ENCODE data around the gene SRPRA.

SRPRA gene

GRCh38 chr11:126268708-126269579 lies at the start of gene SRPRA, which contains the start of gene FOXRED1:
SRPRA (minus strand) TSS chr11:126268895; CDS start chr11:126268804, 91 bp downstream.
FOXRED1 (plus strand) TSS chr11:126269154; CDS start chr11:126269207, 53 bp downstream.
- DNase-seq (ENCODE audit: low read depth, low spot score) = peak; percentile 87
- H3K4me3 ChIP-seq = peak within 1 kb of the TSS; percentile 85
- H3K27ac ChIP-seq = peak within 1 kb of the TSS; percentile 67
- H3K36me3 ChIP-seq (ENCODE audit: insufficient read depth, low read length) = peaks cover 39% of the 10 kb centered on the region
- peak within 1 kb of the TSS; percentile 90 for H3K9ac ChIP-seq (ENCODE audit: insufficient read length)
- H3K9me3 ChIP-seq (ENCODE audit: low read depth, low read length) = no peaks in the 10 kb centered on the region
- TF ChIP-seq FOXP2 (optimal IDR thresholded peaks at IDR 0.05; ENCODE audit: control extremely low read depth, extremely low read length, insufficient read depth) (no peak), POLR2AphosphoS5 (IDR thresholded peaks at IDR 0.05; ENCODE audit: borderline replicate concordance, low read depth, low read length) (peak; percentile 83), EZH2 (IDR thresholded peaks at IDR 0.05) (no peak)

GRCh38 chr11:126317756-126318573 lies 49.3 kb upstream of the SRPRA start:
- TF ChIP-seq EZH2 (IDR thresholded peaks at IDR 0.05) (no peak), FOXP2 (optimal IDR thresholded peaks at IDR 0.05; ENCODE audit: control extremely low read depth, extremely low read length, insufficient read depth) (no peak), POLR2AphosphoS5 (IDR thresholded peaks at IDR 0.05; ENCODE audit: borderline replicate concordance, low read depth, low read length) (no peak)
- DNase-seq (ENCODE audit: low read depth, low spot score) = no peak
- Histone ChIP-seq H3K36me3 (ENCODE audit: insufficient read depth, low read length) (peaks cover 6% of the 10 kb centered on the region; the same call in 1 of the 2 replicates), H3K9ac (ENCODE audit: insufficient read length) (no peak overlapping the region), H3K9me3 (ENCODE audit: low read depth, low read length) (no peaks in the 10 kb centered on the region), H3K27ac (peak overlapping the region; percentile 72), H3K4me3 (0 out of 2 replicates have a peak overlapping the region, but pooled peaks have one; percentile 12)

- no peak for TF ChIP-seq POLR2AphosphoS5 (IDR thresholded peaks at IDR 0.05; ENCODE audit: borderline replicate concordance, low read depth, low read length)
- no peak for TF ChIP-seq EZH2 (IDR thresholded peaks at IDR 0.05)
- TF ChIP-seq FOXP2 (optimal IDR thresholded peaks at IDR 0.05; ENCODE audit: control extremely low read depth, extremely low read length, insufficient read depth) = no peak
- no peak overlapping the region for H3K4me3 ChIP-seq
- H3K9me3 ChIP-seq (ENCODE audit: low read depth, low read length) = no peaks in the 10 kb centered on the region
- no peak overlapping the region for H3K9ac ChIP-seq (ENCODE audit: insufficient read length)
- DNase-seq (ENCODE audit: low read depth, low spot score) = no peak
- H3K27ac ChIP-seq = no peak overlapping the region
- H3K36me3 ChIP-seq (ENCODE audit: insufficient read depth, low read length) = peaks cover 6% of the 10 kb centered on the region; the same call in 1 of the 2 replicates
These were observed 48.7 kb upstream of the SRPRA start for GRCh38 chr11:126317432-126317755.

- no peaks in the 10 kb centered on the region for H3K9me3 ChIP-seq (ENCODE audit: low read depth, low read length)
- H3K27ac ChIP-seq = no peak overlapping the region
- H3K9ac ChIP-seq (ENCODE audit: insufficient read length) = no peak overlapping the region
- peaks cover 6% of the 10 kb centered on the region; the same call in 1 of the 2 replicates for H3K36me3 ChIP-seq (ENCODE audit: insufficient read depth, low read length)
- no peak for TF ChIP-seq FOXP2 (optimal IDR thresholded peaks at IDR 0.05; ENCODE audit: control extremely low read depth, extremely low read length, insufficient read depth)
- no peak for TF ChIP-seq POLR2AphosphoS5 (IDR thresholded peaks at IDR 0.05; ENCODE audit: borderline replicate concordance, low read depth, low read length)
- TF ChIP-seq EZH2 (IDR thresholded peaks at IDR 0.05) = no peak
- DNase-seq (ENCODE audit: low read depth, low spot score) = no peak
- no peak overlapping the region for H3K4me3 ChIP-seq
These were observed 45.1 kb upstream of the SRPRA start for GRCh38 chr11:126313826-126314225.

GRCh38 chr11:126312961-126313360 lies 44.3 kb upstream of the SRPRA start:
- peaks cover 6% of the 10 kb centered on the region; the same call in 1 of the 2 replicates for H3K36me3 ChIP-seq (ENCODE audit: insufficient read depth, low read length)
- TF ChIP-seq FOXP2 (optimal IDR thresholded peaks at IDR 0.05; ENCODE audit: control extremely low read depth, extremely low read length, insufficient read depth) (no peak), POLR2AphosphoS5 (IDR thresholded peaks at IDR 0.05; ENCODE audit: borderline replicate concordance, low read depth, low read length) (no peak), EZH2 (IDR thresholded peaks at IDR 0.05) (no peak)
- H3K27ac ChIP-seq = no peak overlapping the region
- H3K4me3 ChIP-seq = no peak overlapping the region
- no peak for DNase-seq (ENCODE audit: low read depth, low spot score)
- H3K9ac ChIP-seq (ENCODE audit: insufficient read length) = no peak overlapping the region
- no peaks in the 10 kb centered on the region for H3K9me3 ChIP-seq (ENCODE audit: low read depth, low read length)

GRCh38 chr11:126311401-126312291 lies 43.0 kb upstream of the SRPRA start:
- H3K9ac ChIP-seq (ENCODE audit: insufficient read length) = no peak overlapping the region
- no peak for DNase-seq (ENCODE audit: low read depth, low spot score)
- H3K27ac ChIP-seq = no peak overlapping the region
- H3K4me3 ChIP-seq = no peak overlapping the region
- no peak for TF ChIP-seq FOXP2 (optimal IDR thresholded peaks at IDR 0.05; ENCODE audit: control extremely low read depth, extremely low read length, insufficient read depth)
- no peak for TF ChIP-seq POLR2AphosphoS5 (IDR thresholded peaks at IDR 0.05; ENCODE audit: borderline replicate concordance, low read depth, low read length)
- no peak for TF ChIP-seq EZH2 (IDR thresholded peaks at IDR 0.05)
- peaks cover 6% of the 10 kb centered on the region; the same call in 1 of the 2 replicates for H3K36me3 ChIP-seq (ENCODE audit: insufficient read depth, low read length)
- H3K9me3 ChIP-seq (ENCODE audit: low read depth, low read length) = no peaks in the 10 kb centered on the region

- DNase-seq (ENCODE audit: low read depth, low spot score) = no peak
- no peak overlapping the region for H3K4me3 ChIP-seq
- H3K9ac ChIP-seq (ENCODE audit: insufficient read length) = no peak overlapping the region
- H3K36me3 ChIP-seq (ENCODE audit: insufficient read depth, low read length) = peaks cover 6% of the 10 kb centered on the region; the same call in 1 of the 2 replicates
- no peaks in the 10 kb centered on the region for H3K9me3 ChIP-seq (ENCODE audit: low read depth, low read length)
- TF ChIP-seq FOXP2 (optimal IDR thresholded peaks at IDR 0.05; ENCODE audit: control extremely low read depth, extremely low read length, insufficient read depth) (no peak), EZH2 (IDR thresholded peaks at IDR 0.05) (no peak), POLR2AphosphoS5 (IDR thresholded peaks at IDR 0.05; ENCODE audit: borderline replicate concordance, low read depth, low read length) (no peak)
- no peak overlapping the region for H3K27ac ChIP-seq
These were observed 42.3 kb upstream of the SRPRA start for GRCh38 chr11:126310992-126311310.

Data from SK-N-MC (cell line).